ENCODE measurements around the gene HHAT. TPM values are rescaled to one million over a fixed set of nuclear protein-coding genes. Genes with fewer than 3 reads are reported as not detected.

HHAT gene
- total and polyA plus RNA-seq, 2 of the 13 experiments (the other 11 are each of a cell fraction or from before 2014, with no cell fraction given) = 2.6 to 4.9 TPM

- WGBS (ENCODE audit: low lambda C conversion rate) = 58% methylated on average over 6 of the region's 6 CpGs
- no TSS peak for BruUV-seq (replicated peaks)
- in situ Hi-C loops (cut with HindIII; ENCODE audit: extremely low pct_ligation_motif_present, low pct_unique_long_range_greater_than_20kb) (no loop called here), intact Hi-C loops (cut with micrococcal nuclease; ENCODE audit: unreplicated experiment) (no loop called here)
- ChIA-PET POLR2A (no interaction called here), CTCF (ENCODE audit: low intra/inter-chr PET ratio, low total read pairs) (no interaction called here)
- Histone ChIP-seq H3K36me3 (replicated peaks in 1 of 2; ENCODE audit: control insufficient read depth in 1 of 2, insufficient read depth in 2 of 2, low read length in 2 of 2) (no peaks in the 10 kb centered on the region), H3K4me1 (ENCODE audit: insufficient read depth, low read length) (no peaks in the 10 kb centered on the region), H2AFZ (ENCODE audit: low read length) (no peak overlapping the region), H3K9me3 (ENCODE audit: low read length) (no peaks in the 10 kb centered on the region), H3K4me3 (replicated peaks in 1 of 3; ENCODE audit: insufficient read depth in 1 of 3, low read depth in 2 of 3, low read length in 3 of 3) (no peak overlapping the region), H3K9ac (ENCODE audit: insufficient read depth, low read depth, low read length) (no peak overlapping the region), H3K27ac (ENCODE audit: extremely low read length, insufficient read depth, low read length) (no peak overlapping the region), H4K20me1 (ENCODE audit: insufficient read depth, low read length) (no peaks in the 10 kb centered on the region), H3K4me2 (ENCODE audit: low read depth, low read length) (no peak overlapping the region), H3K79me2 (ENCODE audit: insufficient read depth, low read length) (no peaks in the 10 kb centered on the region), H3K27me3 (ENCODE audit: control insufficient read depth in 1 of 2, insufficient read depth in 2 of 2, low read length in 2 of 2) (no peaks in the 10 kb centered on the region)
- FAIRE-seq = no peak
- ATAC-seq = no peak
- no peak for DNase-seq (ENCODE audit: low spot score)
- no peak for TF ChIP-seq NCOR1 (IDR thresholded peaks at IDR 0.05; ENCODE audit: borderline replicate concordance, low read length)
- TF ChIP-seq SKI (IDR thresholded peaks at IDR 0.05; ENCODE audit: partially characterized antibody) = no peak
- TF ChIP-seq STAG1 (CRISPR knock-in tag; IDR thresholded peaks at IDR 0.05) = no peak
- no peak for TF ChIP-seq EZH2 (conservative IDR thresholded peaks at IDR 0.05; ENCODE audit: low read depth, low read length)
- no peak for TF ChIP-seq DPF2 (CRISPR knock-in tag; IDR thresholded peaks at IDR 0.05; ENCODE audit: borderline replicate concordance, low read depth)
- no peak for TF ChIP-seq LRRFIP1 (CRISPR knock-in tag; conservative IDR thresholded peaks at IDR 0.05)
- no peak for TF ChIP-seq KMT2B (CRISPR knock-in tag; IDR thresholded peaks at IDR 0.05)
- TF ChIP-seq FOXP1 (IDR thresholded peaks at IDR 0.05) = no peak
- no peak for TF ChIP-seq FOXP1 (CRISPR knock-in tag; IDR thresholded peaks at IDR 0.05)
- no peak for TF ChIP-seq MXD3 (CRISPR knock-in tag; IDR thresholded peaks at IDR 0.05)
- no peak for TF ChIP-seq CTCF (CRISPR knock-in tag; IDR thresholded peaks at IDR 0.05)
- TF ChIP-seq RBM39 (IDR thresholded peaks at IDR 0.05; ENCODE audit: low read depth, low read length, poor library complexity, severe bottlenecking) = no peak
- no peak for TF ChIP-seq ZNF572 (CRISPR knock-in tag; IDR thresholded peaks at IDR 0.05)
- no peak for TF ChIP-seq ZNF224 (CRISPR knock-in tag; IDR thresholded peaks at IDR 0.05)
- TF ChIP-seq ZNF441 (CRISPR knock-in tag; IDR thresholded peaks at IDR 0.05; ENCODE audit: borderline replicate concordance) = no peak
- no peak for TF ChIP-seq HOXD1 (CRISPR knock-in tag; IDR thresholded peaks at IDR 0.05)
- no peak for TF ChIP-seq GMEB2 (CRISPR knock-in tag; IDR thresholded peaks at IDR 0.05; ENCODE audit: low read depth)
- no peak for TF ChIP-seq CREBL2 (CRISPR knock-in tag; IDR thresholded peaks at IDR 0.05; ENCODE audit: borderline replicate concordance)
- TF ChIP-seq GLMP (CRISPR knock-in tag; IDR thresholded peaks at IDR 0.05; ENCODE audit: borderline replicate concordance) = no peak
Observed at GRCh38 chr1:210456731-210457255, 128.1 kb downstream of the HHAT start.
